IPS DF 4.7 (cell line): ENCODE results near the gene DYSF.
"Not testable (repeated sequence)": the region's sequence is repeated elsewhere in the genome, so short reads cannot be mapped to it uniquely, and the experiment has no call there.

Experiments
- DNase-seq: peaks from one replicate; pipeline ENCODE4 v3.0.0-alpha.2; 2013; ENCODE audit warnings: low spot score; ENCODE audit errors: extremely low read depth

The DYSF gene

DNA sequence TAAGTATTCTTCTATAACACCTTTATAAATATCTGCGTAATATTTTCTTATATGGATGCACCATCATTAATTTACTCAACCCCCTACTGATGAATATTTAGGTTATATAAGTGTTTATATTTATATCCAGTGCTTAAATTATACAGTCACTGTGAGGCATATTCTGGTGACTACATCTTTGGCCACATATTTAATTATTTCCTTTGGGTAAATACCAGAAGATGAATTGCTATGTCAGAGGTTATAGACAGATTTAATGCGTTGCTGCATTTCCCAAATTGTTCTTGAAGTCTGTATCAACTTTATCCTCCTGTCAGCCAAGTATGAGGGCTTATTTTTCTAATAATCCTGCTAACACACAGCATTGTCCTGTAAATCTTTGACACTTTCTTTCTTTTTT, 18.7 kb downstream of the DYSF start:
- DNase-seq = no peak

DNA sequence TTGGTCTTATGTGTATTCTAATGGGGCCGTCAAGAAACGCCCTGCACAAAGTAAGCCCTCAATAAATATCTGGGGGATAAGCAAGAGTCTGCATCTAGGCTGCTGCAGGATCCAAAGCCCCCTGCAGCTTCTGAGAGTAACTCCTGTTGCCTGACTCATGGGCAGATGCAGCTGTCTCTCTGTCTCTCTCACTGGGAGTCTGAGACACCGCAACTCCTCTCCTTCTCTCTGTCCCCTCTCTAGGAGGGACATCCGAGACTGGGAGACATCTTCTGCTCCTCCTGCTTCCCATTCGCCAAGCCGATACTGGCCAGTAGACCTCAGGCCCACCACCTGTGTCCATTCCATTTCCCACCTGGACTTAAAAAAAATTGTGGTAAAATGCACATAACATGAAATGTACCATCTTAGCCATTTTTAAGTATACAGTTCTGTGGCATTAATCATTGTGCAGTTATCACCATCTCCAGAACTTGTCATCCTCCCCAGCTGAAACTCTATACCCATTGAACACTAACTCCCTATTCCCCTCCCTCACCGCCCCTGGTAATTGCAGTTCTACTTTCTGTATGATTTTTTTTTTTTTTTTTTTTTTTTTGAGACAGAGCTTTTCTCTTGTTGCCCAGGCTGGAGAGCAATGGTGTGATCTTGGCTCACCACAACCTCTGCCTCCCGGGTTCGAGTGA, 20.1 kb downstream of the DYSF start:
- no peak for DNase-seq

DNA sequence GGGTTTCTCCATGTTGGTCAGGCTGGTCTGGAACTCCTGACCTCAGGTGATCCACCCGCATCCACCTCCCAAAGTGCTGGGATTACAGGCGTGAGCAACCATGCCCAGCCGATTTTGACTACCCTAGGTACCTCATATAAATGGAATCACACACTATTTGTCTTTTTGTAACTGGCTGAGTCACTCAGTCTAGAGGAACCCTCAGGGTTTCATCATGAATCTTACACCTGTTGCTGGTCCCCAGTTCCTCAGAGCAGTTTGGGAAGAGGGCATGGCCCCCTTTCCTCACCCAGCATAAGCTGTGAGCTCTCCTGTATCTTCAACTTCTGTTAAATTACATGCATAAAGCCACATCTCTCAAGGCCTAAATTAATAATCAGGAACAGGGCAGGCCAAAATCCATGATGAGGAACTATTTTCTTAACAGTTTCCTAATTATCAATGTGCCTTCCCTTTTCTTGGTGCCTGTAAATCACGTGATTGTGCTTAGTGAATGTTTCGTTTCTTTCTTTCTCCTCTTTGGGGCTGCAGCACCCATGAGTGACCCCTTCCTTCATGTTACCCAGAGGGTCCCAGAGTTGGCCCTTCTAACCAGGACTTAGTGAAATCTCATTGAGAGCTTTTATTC, 20.9 kb downstream of the DYSF start:
- DNase-seq = no peak

DNA sequence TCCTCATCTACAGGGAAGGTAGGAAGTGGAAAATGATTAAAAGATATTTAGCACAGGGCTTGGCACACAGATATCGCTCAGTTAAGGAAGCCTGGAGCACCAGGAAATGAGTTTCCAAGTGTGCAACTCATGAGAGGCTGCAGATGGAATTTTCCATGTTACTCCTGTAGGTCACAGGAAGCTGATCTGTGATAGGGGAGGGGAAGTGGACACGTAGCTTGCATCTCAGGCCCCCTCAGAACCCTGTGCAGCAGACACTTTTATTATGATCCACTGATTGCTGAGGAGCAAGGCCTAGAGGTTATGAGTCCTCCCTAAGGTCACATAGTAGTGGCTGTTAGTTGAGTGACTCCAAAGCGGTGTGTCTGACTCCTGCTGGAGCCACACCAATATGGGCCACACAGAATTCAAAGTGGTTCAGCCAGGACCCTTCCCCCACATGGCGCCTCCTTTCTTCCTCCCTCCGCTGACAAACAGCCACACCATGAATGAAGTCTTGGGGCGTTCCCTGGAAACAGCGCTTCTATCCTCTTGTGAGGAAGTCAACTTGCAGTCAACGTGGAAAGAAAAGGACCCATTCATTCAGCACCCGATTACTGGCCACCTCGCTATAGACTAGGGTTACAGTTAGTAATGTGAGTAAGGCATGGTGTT, 21.5 kb downstream of the DYSF start:
- no peak for DNase-seq

DNA sequence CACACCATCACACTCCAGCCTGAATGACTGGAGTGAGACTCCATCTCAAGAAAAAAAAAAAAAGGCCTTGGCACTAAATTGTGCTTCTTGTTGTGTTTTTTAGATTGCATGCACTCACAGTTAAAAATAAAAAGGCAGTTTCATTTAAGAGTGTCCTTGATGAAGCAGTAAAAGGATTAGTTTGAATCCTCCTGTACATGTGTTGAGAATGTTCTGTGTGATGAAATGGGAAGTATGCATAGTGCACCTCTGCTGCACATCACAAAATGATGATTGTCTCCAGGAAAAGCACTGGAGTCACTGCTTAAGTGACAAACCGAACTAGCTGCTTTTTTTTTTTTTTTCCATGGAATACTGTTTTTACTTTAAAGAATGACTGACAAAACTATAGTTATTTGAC, 23.1 kb downstream of the DYSF start:
- no peak for DNase-seq

DNA sequence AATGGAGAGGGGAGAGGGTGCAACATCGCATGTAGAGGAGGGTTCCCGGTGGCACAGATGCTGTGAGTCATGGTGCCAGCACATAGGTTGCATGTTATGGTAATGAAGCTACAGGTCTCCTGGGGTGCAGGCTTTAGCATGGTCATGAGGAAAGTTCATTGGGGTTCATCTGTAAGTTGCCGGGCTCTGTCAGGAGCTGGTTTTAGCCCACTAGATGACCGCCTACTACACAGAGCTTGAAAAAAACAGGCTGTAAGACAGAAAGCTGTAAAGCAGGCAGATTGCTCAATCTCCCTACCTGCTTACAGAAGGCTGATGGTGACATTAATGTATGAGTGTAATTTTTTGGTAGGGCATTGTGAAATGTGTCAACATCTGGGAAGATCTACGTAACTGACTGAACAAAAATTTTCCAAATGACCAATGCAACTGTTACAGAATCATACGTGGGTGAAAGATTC, 23.9 kb downstream of the DYSF start:
- no peak for DNase-seq

DNA sequence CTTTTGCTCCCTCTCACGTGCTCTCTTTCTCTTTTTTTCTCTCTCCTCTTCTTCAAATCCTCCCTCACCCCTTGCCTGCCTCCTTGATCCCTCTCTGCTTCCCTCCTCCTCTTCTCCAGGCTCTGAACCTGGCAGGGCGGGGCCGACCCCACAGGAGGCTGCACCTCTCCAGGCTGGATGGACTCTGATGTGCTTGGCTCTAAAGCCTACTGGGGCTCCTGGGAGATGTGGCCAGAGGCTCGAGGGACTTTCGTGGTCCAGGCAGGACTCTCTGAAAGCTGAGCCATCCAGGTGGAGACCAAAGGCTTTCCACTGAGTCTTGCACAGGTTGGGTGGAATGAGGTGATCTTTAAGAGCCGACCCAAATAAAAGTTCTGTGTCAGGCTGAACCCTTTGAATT, 25.4 kb downstream of the DYSF start:
- DNase-seq = no peak

DNA sequence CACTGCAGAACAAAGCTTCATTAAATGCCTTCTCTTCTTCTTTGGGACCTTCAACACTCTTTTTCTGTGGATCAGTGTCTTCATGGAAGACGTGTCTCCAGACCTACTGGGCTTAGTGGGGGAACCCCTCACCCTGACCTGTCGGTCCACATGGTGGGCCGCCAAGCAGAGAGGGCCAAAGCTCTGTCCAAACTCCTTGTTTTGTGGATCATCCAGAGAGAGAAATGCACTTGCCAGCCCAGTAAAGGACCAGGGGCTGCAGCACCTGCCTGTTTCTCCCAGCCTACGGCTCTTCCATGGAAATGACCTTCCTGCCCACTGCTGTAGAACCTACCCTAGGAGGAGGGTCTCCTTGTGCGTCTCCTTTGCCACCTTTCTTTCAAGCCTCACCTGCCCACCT, 25.9 kb downstream of the DYSF start:
- DNase-seq = no peak

DNA sequence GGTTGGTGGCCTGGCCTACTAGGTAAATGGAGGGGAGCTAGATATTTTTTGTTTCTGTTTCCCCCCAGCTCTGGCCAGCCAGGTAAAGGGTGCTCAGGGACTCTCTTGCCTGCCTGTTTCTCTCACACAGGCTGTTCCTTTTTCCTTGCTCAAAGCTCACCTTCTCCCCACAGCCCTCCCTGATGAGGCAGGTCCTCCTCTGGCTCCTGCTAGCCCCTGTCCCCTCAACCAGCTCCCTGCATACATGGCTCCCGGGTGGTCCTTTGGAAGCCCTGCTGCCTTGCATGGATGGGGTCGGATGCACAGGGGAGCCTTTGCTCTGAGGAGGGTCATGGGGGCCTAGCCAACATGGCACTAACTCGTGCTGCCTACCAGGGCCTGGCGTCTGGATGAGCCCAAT, 27.8 kb downstream of the DYSF start:
- DNase-seq = no peak

DNA sequence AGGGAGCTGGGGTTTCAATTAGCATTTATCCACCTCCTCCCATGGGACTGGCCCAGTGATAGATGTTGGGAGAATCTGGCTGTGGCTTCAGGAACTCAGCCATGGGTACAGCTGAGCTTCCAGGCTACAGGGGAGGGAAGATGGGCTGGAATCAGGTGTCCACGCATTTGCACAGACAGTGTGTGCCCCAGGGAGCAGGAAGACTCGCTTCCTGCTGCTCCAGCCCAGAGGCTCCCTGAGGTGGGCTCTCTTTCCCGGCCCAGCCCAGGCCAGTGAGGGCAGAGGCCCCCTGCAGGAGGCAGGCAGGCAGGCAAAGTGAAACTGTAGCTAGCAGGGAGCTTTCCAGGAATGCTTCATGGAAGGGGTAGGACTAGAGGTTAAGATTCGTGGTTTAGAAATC, 28.7 kb downstream of the DYSF start:
- DNase-seq = no peak

DNA sequence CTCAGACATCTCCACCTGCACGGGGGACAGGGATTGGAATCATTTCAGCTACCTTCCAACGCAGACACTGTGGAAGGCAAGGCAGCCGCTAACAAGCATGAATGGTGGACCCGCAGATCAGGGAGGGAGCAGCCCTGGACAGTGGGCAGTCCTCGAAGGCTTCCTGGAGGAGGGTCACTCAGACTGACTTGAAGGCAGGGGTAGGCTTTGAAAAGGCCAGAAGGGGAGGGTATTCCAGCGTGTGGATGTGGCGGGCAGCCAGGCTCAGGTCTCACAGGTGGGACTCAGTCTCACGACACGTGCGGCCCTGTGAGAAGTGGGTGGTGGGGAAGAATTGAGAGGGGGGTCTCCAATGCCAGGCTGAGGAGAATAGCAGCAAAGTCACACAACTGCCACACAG, 29.9 kb downstream of the DYSF start:
- no peak for DNase-seq

DNA sequence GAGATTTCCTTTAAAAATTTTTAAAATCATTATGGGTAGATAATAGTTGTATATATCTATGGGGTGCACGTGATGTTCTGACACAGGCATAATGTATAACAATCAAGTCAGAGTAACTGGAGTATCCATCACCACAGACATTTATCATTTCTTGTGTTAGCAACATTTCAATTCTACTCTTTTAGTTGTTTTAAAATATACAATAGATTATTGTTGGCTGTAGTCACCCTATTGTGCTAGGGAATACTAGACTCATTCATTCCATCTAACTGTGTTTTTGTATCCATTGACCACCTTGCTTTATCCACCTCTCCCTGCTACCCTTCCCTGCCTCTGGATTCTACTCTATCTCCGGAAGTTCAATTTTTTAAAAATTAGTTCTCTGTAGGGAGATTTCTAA, 31.0 kb downstream of the DYSF start:
- no peak for DNase-seq

DNA sequence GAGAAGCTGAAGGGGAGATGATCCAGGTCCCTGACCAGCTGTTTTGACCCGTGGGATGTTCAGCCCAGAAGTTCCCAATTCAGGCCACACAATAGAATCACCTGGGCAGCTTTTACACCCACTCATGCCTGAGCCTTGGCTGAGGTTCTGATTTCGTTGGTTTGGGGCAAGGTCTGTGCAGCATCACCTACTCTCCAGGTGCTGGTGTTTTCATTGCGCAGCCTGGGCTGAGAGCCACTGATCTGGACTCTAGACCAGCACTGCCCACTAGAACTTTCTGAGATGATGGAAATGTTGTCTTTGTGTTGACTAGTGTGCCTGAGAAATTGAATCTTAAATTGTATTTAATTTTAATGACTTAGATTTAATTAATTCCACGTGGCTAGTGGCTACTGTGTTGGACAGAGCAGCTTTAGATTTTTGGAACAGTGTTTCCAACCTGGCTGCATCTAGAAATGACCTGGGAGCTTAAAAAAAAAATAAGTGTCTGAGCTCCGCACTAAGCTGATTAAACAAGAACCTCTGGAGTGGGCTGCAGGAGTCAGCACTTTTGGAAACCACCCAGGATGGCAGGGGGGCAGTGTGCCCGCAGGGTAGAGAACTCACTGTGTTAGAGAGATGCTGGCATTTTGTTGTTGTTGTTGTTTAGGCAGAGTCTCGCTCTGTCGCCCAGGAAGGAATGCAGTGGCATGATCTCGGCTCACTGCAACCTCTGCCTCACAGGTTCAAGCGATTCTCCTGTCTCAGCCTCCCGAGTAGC, 33.7 kb downstream of the DYSF start:
- DNase-seq = no peak

DNA sequence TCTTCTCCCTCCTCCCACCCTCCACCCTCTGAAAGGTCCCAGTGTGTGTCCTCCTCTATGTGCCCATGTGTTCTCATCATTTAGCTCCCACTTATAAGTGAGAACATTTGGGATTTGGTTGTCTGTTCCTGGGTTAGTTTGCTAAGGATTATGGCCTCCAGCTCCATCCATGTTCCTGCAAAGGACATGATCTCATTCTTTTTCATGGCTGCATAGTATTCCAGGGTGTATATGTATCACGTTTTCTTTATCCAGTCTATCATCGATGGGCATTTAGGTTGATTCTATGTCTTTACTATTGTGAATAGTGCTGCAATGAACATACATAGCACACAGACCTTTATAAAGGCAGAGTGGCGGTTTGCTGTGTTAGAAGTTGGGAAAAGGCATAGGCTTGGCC, 38.2 kb downstream of the DYSF start:
- not testable (repeated sequence) for DNase-seq

DNA sequence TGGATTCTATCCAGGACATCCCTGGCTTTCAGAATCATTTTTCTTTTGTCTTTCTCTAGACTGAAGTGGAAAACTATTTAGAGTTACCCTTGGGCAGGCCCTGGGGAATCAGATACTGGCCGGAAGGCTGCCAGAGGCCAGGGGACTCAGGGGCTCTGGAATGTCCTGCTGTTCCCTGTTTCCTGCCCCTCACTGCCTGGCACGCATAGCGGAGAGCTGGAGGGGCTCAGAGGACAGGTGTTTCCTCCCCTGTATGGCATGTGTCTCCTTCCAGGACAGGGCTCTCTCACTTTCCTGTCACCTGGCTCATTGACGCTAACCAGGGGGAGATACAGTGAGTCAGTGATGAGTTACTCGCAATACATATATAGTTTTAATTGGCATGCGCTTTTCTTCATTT, 38.8 kb downstream of the DYSF start:
- no peak for DNase-seq

DNA sequence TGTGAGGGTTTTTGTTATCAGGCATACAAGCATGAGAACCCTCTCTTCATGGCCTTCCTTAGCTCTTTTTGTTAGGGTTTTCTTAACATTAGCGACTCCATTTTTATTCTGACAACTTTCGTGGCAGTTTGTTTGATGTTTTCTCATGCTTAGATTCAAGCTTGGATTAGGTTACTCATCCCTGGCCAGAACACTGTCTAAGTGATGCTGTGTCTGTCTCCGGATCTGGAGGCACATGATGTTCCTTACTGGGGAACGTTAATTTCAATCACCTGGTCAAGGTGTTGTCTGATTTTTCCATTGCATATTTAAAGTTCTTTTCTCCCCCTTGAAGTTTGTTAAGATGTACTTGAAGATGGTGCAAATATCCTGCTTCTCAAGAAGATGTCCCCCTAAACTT, 40.7 kb downstream of the DYSF start:
- DNase-seq = no peak

DNA sequence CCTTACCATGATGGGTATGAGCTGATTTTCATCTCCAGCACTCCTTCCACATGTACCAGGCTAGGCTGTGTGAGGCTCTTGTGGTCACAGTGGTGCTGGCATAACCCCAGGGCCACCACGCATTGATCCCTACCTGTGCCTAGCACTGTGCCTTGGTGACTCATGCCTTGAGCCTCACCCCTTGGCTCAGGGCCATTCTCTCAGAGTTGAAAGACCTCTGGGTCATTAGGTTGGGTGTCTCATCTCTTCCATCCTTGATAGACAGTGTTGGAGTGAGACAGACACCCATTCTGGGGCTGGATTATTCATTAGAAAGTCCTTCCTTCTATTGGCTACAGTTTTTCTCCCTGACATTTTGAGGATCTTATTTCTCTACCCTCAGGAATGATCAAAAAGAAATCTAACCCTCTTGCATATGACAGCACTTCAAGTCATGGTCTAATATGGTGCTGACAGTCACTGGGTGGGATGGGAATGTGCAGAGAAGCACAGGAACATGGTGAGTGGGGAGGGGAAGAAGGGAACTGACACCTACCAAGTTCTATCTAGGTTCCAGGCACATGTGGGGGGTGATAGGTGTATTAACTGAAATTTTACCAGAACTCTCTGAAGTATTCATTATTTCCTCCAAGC, 41.3 kb downstream of the DYSF start:
- no peak for DNase-seq

DNA sequence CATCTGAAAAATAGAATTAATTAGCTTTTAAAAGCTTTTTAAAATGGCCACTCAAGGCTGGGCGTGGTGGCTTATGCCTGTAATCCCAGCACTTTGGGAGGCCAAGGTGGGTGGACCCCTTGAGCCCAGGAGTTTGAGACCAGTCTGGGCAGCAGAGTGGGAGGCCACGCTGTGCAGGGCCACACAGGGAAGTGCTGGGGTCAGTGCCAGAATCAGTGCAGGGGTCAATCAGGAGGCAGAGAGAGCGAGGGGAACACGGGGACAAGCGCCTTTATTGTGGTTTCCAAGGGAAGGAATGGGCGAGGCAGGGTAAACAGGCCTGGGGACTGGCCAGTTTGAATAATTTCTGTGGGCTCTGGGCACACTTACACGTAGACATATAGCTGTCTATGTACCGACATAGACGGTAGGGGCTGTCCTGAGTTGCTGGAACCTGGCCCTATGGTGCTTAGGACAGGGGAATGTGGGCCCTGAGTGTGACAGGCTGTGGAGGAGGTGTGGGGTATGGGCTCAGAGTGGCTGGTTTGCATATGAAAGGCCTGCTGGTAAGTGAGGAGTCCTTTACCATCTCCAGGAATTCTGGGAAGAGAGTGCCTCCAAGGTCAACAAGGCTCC, 42.9 kb downstream of the DYSF start:
- DNase-seq = no peak

DNA sequence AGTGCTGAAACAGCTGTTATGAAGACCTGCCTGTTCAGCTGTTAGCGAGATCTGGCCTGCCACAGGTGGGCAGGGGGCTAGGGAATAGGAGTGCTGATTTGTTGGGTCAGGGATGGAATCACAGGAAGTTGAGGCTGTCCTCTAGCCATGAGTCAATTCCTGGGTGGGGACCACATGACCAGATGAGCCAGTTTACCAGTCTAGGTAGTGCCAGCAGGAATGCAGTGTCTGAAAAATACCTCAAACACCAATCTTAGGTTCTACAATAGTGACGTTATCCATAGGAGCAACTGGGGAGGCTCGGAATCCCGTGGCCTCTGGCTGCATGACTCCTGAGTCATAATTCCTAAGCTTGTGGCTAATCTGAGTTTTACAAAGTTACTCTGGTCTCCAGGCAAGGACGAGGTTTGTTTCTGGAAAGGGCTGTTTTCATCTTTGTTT, 44.9 kb downstream of the DYSF start:
- no peak for DNase-seq

DNA sequence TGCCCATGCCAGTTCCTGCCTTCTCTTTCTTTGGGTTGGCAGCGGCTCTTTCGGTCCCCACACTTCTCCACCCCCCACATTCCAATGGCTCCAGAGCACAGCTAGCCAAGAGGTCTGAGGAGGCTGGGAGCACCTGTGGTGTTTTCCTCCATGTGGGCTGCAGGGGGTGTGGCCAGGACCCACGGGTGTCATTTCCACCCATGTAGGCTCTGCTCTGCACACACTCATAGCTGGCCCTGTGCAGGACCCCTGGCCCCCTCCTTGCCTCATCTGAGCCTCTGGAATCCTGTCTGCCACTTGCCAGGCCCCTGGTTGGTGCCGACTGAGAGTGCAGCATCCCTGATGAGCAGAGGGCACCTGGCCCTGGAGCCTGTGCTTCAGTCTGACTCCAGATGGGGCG, 46.3 kb downstream of the DYSF start:
- no peak for DNase-seq

DNA sequence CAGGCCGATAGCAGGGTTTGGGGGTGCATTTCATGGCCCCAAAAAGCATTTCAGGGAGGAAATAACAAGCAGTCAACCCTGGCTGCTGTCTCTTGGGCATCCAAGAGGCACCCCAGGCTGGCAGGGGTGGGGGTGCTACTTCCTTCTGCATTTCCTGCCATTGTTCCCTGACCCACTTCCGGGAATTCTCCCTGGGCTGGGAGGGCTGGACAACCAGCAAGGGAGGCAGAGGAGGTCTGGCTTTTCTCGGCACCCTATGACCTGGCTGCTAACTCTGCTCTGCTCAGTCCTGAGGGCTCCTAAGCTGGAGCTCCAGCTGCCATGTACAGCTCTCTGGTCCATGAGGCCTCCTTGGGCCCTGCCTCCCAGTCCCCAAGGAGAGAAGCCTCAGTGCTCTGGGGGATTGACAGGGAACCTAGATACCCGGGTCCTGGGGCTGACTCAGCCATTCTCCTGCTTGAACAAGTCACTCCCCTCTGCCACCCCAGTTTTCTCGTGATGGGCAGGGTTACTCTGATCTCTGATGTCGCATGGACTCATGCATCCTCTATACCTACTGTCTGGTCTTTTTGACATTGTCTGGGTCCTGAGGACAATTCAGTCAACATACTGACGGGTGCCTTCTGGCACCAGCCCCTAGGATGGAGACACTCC, 47.2 kb downstream of the DYSF start:
- DNase-seq = no peak
